Psoas muscle (tissue), 8 donors: ENCODE measurements around the gene HORMAD2. TPM values are rescaled to one million over a fixed set of nuclear protein-coding genes. Genes with fewer than 3 reads are reported as not detected.

Source experiments
- ATAC-seq, 4 donors: fragments of 200-7000 bp; cut with Tn5 transposase; one replicate each; pipeline ENCODE4 v1.9.1; 2020; ENCODE audit warnings: moderate library complexity in 3 of 4, mild to moderate bottlenecking in 2 of 4
- DNase-seq, 2 donors: peaks; one replicate each; pipeline ENCODE4 v3.0.0-alpha.2; 2020
- H3K27ac ChIP-seq: fragments of 200-600 bp; one replicate; pipeline ENCODE4 v1.8.0; 2022
- H3K27me3 ChIP-seq, 3 donors: fragments of 200-600 bp in 1 of 3; one replicate each; pipeline versions ENCODE4 v1.6.1 to v1.8.0; 2013 to 2022; ENCODE audit warnings: low read length in 2 of 3, mild to moderate bottlenecking in 2 of 3, moderate library complexity in 1 of 3; ENCODE audit not compliant: insufficient read depth in 3 of 3
- H3K36me3 ChIP-seq, 2 donors: fragments of 200-600 bp in 1 of 2; one replicate each; pipeline versions ENCODE4 v1.6.1 to v1.8.0; 2013 to 2022; ENCODE audit warnings: low read depth in 1 of 2, mild to moderate bottlenecking in 1 of 2, moderate library complexity in 1 of 2; ENCODE audit not compliant: insufficient read depth in 1 of 2
- H3K4me1 ChIP-seq: fragments of 200-600 bp; one replicate; pipeline ENCODE4 v1.8.0; 2022
- H3K4me3 ChIP-seq: fragments of 200-600 bp; one replicate; pipeline ENCODE4 v1.8.0; 2022; ENCODE audit warnings: mild to moderate bottlenecking
- H3K9me3 ChIP-seq: fragments of 200-600 bp; one replicate; pipeline ENCODE4 v1.8.0; 2022
- WGBS, 3 donors: extraction: QIAGEN DNeasy Blood & Tissue Kit; methylation state at CpG; one replicate each; pipeline versions ENCODE4 v1.1.6 to v1.1.7; 2013; 5-methylcytosine and 5-hydroxymethylcytosine counted together
- intact Hi-C, 2 donors: fragments of 100-400 bp; cut with DNase I; formaldehyde crosslinking; loops; one replicate each; pipeline versions ENCODE4 v1.11.0 to v1.14.2; 2022
- polyA plus RNA-seq, 3 donors: library from polyadenylated mRNA; stranded (reverse); fragments of 200-250 nt; gene quantifications; one replicate each; pipeline ENCODE4 v1.2.3, GENCODE V29; 2013
- total RNA-seq, 4 donors: library from RNA; stranded (reverse); fragmentation: NEBNext Ultra II Directional in 2 of 4; extraction: Animal tissue kit (Norgen Biotek cat#: 25700) in 2 of 4; gene quantifications; one replicate each; pipeline versions ENCODE4 v1.2.1 to v1.2.4, GENCODE V29; 2021 to 2023
- TF ChIP-seq, protein P1 (sequence below): fragments of 200-600 bp; IDR thresholded peaks from one replicate; pipeline ENCODE4 v1.8.0; 2022; ENCODE audit warnings: antibody characterized with exemption
- donor health status: healthy with polysubstance abuse.
- donor health status: DM: no; HTN: no; CAD: no; lungs with moderate emphysema.
- donor health status: Bipolar disorder and iron deficiency.
- donor health status: healthy.
- donor health status: DM: yes; HTN: yes; CAD: no.
- donor health status: DM: no; HTN: no; CAD: no.
- donor health status: DM: no; HTN: no; CAD: no.
- donor health status: DM: yes; HTN: yes; CAD: no.

Gene HORMAD2
- total and polyA plus RNA-seq, 7 donors = not detected

DNA sequence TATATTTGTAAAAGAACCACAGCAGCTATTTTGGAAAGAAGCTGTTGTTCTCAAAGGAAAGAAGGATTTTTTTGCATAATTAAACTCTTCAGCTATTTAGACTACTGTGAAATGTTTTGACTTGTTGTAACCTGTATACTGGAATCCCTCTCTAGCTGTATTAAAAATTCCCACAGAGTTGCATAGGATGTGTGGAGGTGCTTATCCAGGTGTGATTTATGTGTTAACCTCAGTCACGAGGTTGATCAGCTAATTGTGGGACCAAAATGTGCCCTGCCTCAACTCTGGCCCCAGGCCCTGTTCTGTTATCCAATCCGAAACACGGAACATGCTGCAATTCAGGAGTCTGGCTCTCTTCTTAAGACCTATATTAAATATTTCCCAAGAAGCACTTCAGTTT, 96.2 kb downstream of the HORMAD2 start:
- Histone ChIP-seq H3K27me3 (peaks cover 2 to 11% (median 2%) of the 10 kb centered on the region in 3 donors), H3K4me3 (no peak overlapping the region), H3K27ac (no peak overlapping the region), H3K36me3 (no peaks in the 10 kb centered on the region), H3K4me1 (no peaks in the 10 kb centered on the region), H3K9me3 (no peaks in the 10 kb centered on the region)
- no peak for DNase-seq
- 91 to 97% (median 96%) methylated on average over 3 of the region's 3 CpGs for WGBS, 3 donors
- TF ChIP-seq, protein P1, sequence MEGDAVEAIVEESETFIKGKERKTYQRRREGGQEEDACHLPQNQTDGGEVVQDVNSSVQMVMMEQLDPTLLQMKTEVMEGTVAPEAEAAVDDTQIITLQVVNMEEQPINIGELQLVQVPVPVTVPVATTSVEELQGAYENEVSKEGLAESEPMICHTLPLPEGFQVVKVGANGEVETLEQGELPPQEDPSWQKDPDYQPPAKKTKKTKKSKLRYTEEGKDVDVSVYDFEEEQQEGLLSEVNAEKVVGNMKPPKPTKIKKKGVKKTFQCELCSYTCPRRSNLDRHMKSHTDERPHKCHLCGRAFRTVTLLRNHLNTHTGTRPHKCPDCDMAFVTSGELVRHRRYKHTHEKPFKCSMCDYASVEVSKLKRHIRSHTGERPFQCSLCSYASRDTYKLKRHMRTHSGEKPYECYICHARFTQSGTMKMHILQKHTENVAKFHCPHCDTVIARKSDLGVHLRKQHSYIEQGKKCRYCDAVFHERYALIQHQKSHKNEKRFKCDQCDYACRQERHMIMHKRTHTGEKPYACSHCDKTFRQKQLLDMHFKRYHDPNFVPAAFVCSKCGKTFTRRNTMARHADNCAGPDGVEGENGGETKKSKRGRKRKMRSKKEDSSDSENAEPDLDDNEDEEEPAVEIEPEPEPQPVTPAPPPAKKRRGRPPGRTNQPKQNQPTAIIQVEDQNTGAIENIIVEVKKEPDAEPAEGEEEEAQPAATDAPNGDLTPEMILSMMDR = no peak
- no peak for ATAC-seq
- intact Hi-C loops = no loop called here

DNA sequence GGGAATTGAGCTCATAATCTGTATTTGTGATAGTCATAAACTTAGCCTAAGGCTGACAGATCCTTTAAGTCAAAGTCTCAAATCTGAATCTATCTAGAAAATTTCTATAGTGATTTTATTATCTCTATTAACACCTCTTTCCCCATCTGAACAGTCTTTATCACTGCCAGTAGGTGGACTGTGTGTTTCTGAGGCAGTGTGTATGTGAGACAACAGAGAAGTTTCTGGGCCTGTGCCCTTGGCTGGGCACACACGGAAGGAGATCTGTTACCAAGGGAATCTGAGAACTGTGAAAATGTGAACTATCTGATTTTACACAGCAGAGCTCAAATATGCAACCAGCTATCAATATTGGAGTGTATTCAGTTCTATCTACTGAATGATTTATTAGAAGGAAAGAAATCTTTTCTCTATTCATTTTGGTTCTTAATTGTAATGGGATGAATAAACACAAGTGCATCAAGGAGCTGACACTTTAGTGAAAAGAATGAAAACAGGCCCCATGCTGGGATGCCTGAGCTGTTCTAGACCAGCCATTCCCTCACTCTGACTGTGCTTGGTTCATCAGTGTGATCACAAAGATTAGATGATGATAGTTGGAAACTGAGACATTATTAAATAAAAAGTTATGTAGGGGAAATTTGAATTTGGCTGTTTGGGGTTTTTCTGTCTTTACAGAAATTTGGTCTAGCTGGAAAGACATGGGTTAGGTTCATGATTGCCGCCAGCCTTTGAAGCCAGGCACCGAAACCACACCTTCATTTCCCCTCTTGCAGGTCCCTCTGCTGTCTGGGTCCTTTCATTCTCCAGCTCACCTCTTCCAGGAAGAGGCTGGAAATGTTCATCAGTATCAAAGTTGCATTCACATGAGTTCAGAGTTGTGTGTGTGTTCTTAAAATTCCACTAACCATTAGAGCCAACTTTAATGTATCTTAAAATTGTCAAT, 98.2 kb downstream of the HORMAD2 start:
- no peak for ATAC-seq
- Histone ChIP-seq H3K4me3 (no peak overlapping the region), H3K9me3 (no peaks in the 10 kb centered on the region), H3K36me3 (no peaks in the 10 kb centered on the region), H3K4me1 (no peaks in the 10 kb centered on the region), H3K27me3 (peaks cover 0 to 4% (median 2%) of the 10 kb centered on the region in 3 donors), H3K27ac (no peak overlapping the region)
- 70 to 75% (median 73%) methylated on average over 3 of the region's 3 CpGs for WGBS, 3 donors
- TF ChIP-seq, protein P1 = no peak
- intact Hi-C loops = no loop called here
- DNase-seq = no peak

DNA sequence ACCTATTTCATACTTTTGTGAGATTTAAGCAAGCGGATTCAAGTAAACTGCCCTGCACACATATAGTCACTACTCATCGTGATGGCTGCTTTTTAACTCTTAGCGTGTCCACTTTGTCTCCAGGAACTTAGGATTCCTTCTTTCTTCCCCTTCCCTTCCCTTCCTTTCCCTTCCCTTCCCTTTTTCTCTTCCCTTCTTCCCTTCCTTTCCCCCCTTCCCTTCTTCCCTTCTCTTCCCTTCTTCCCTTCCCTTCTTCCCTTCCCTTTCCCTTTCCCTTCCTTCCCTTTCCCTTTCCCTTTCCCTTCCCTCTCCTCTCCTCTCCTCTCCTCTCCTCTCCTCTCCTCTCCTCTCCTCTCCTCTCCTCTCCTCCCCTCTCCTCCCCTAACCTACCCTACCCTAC, 100.4 kb downstream of the HORMAD2 start:
- ATAC-seq (no peak), DNase-seq (no peak)
- no peak overlapping the region for H3K4me3 ChIP-seq
- WGBS, 3 donors = 83 to 93% (median 86%) methylated on average over 3 of the region's 3 CpGs
- TF ChIP-seq, protein P1 = no peak
- H3K27ac ChIP-seq = no peak overlapping the region
- H3K9me3 ChIP-seq = no peaks in the 10 kb centered on the region
- no peaks in the 10 kb centered on the region for H3K4me1 ChIP-seq
- intact Hi-C loops = no loop called here
- H3K27me3 ChIP-seq = peaks cover 0 to 2% (median 0%) of the 10 kb centered on the region in 3 donors
- no peaks in the 10 kb centered on the region for H3K36me3 ChIP-seq

DNA sequence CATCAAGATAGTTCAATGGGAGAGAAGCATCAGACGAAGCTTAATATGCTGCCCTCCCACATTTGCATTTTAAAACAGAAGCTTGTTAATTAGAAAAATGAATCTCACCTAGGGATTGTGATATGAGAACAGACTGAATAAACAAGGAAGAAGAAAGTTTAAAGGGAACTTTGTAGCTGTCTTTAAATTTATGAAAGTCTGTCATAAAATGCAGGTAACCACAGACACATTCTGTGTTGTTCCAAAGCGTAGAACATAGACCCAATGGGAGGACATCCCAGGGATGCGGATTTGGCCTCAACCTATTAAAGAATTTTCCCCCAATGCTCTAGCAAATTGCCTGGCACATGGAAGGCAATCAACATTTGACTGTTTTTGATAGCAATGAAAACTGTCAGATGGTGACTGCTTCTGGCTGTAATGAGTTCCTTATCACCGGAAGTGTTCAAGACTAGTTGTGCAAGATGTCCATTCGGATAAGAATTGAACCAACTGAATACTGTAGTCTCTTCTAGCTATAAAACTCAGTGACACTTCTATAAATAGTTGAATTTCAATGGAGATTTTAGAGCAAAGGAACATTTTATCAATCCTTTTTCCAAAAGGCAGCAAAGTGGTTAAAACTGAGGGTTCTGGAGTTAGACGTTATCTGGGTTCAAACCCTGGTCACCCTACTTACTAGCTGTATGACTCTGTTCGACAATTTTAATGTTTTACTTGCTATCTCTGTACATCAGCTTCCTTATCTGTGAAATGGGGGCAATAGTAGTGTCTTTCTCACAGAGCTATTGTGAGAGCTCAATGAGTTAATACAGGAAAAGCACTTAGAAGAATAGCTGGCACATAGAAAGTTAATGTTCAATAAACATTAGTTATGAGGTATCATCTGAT, 101.4 kb downstream of the HORMAD2 start:
- TF ChIP-seq, protein P1 = no peak
- no peaks in the 10 kb centered on the region for H3K4me1 ChIP-seq
- intact Hi-C loops = no loop called here
- no peaks in the 10 kb centered on the region for H3K36me3 ChIP-seq
- H3K27ac ChIP-seq = no peak overlapping the region
- no peak overlapping the region for H3K4me3 ChIP-seq
- no peak for DNase-seq
- 81 to 85% (median 83%) methylated on average over 7 of the region's 7 CpGs for WGBS, 3 donors
- no peak for ATAC-seq
- no peaks in the 10 kb centered on the region for H3K9me3 ChIP-seq
- H3K27me3 ChIP-seq = peaks cover 0 to 2% (median 0%) of the 10 kb centered on the region in 3 donors
